ENCODE data around the gene EXOSC1. TPM values are rescaled to one million over a fixed set of nuclear protein-coding genes. Genes with fewer than 3 reads are reported as not detected.

Gene EXOSC1
- total and polyA plus RNA-seq, 2 donors (not counting 1 experiment from before 2014, with no cell fraction given), result 32.2 to 44.5 TPM

GRCh38 chr10:97466755-97467154, 20.9 kb upstream of the EXOSC1 start:
- no peak overlapping the region for H3K4me3 Mint-ChIP-seq
- Histone ChIP-seq H4K20me1 (ENCODE audit: control insufficient read depth, insufficient read depth, low read length, poor library complexity, severe bottlenecking) (no peaks in the 10 kb centered on the region), H3K9me3 (ENCODE audit: control extremely low read depth in 1 of 3, control insufficient read depth in 2 of 3, insufficient read depth in 1 of 3, low read length in 2 of 3) (no peaks in the 10 kb centered on the region), H3K9ac (ENCODE audit: low read length) (no peak overlapping the region), H2AFZ (ENCODE audit: insufficient read depth, low read depth, low read length, poor library complexity, severe bottlenecking) (no peak overlapping the region), H3K4me2 (replicated peaks; ENCODE audit: low read depth, low read length, poor library complexity, severe bottlenecking) (no peak overlapping the region), H3K79me2 (ENCODE audit: control insufficient read depth, insufficient read depth, low read length) (no peaks in the 10 kb centered on the region), H3K27ac (ENCODE audit: low read length in 2 of 2) (no peak overlapping the region), H3K4me3 (ENCODE audit: control extremely low read depth in 1 of 5, extremely low read depth in 1 of 5, insufficient read depth in 1 of 5, low read depth in 2 of 5, low read length in 4 of 5) (no peak overlapping the region), H3K4me1 (ENCODE audit: control insufficient read depth in 2 of 2, insufficient read depth in 2 of 2, low read length in 2 of 2) (no peaks in the 10 kb centered on the region), H3K36me3 (replicated peaks in 1 of 2; ENCODE audit: control extremely low read depth in 1 of 2, control insufficient read depth in 1 of 2, extremely low read depth in 1 of 2, insufficient read depth in 2 of 2, low read length in 1 of 2) (peaks cover 17 to 89% of the 10 kb centered on the region in 2 experiments), H3K27me3 (replicated peaks in 1 of 4; ENCODE audit: control extremely low read depth in 1 of 4, control insufficient read depth in 3 of 4, insufficient read depth in 4 of 4, low read length in 3 of 4) (no peaks in the 10 kb centered on the region)
- H3K9me3 Mint-ChIP-seq (ENCODE audit: insufficient read depth), result no peaks in the 10 kb centered on the region
- 100% methylated on average over 4 of the region's 4 CpGs for WGBS (ENCODE audit: insufficient coverage)
- DNase-seq, result no peak
- CTCF ChIA-PET, result interaction anchor here (3.3 to 8.4 kb wide), 2 partner anchors 8 to 85 kb away, joined by 17 to 96 read pairs; no protein-coding TSS in a partner anchor
- TF ChIP-seq CTCF (IDR thresholded peaks at IDR 0.05), result no peak
- TF ChIP-seq EZH2 (IDR thresholded peaks at IDR 0.05; ENCODE audit: borderline replicate concordance, insufficient read depth, low read depth, low read length, poor library complexity, severe bottlenecking), result no peak
- no peak for ATAC-seq (ENCODE audit: low read depth)
- H3K27me3 Mint-ChIP-seq, result no peaks in the 10 kb centered on the region
- H3K4me1 Mint-ChIP-seq, result no peaks in the 10 kb centered on the region
- POLR2A ChIA-PET, result interaction anchor here (0.8 to 1.0 kb wide), 2 partner anchors 31 to 260 kb away, joined by 3 to 5 read pairs; no protein-coding TSS in a partner anchor
- intact Hi-C loops (cut with micrococcal nuclease), result no loop called here
- no peak overlapping the region for H3K27ac Mint-ChIP-seq

- 96% methylated on average over 6 of the region's 7 CpGs for WGBS (ENCODE audit: insufficient coverage)
- POLR2A ChIA-PET, result no interaction called here
These were observed 20.2 kb upstream of the EXOSC1 start for GRCh38 chr10:97465982-97466381.

More at GRCh38 chr10:97465982-97466381, 20.2 kb upstream of the EXOSC1 start:
- intact Hi-C loops (cut with micrococcal nuclease), result no loop called here
- H3K36me3 ChIP-seq (replicated peaks in 1 of 2; ENCODE audit: control extremely low read depth in 1 of 2, control insufficient read depth in 1 of 2, extremely low read depth in 1 of 2, insufficient read depth in 2 of 2, low read length in 1 of 2), result peaks cover 19 to 92% of the 10 kb centered on the region in 2 experiments
- ATAC-seq (ENCODE audit: low read depth) (no peak), DNase-seq (no peak)
- H3K27me3 ChIP-seq (replicated peaks in 1 of 4; ENCODE audit: control extremely low read depth in 1 of 4, control insufficient read depth in 3 of 4, insufficient read depth in 4 of 4, low read length in 3 of 4), result no peaks in the 10 kb centered on the region
- Mint-ChIP-seq H3K4me1 (no peaks in the 10 kb centered on the region), H3K9me3 (ENCODE audit: insufficient read depth) (no peaks in the 10 kb centered on the region), H3K27ac (no peak overlapping the region), H3K4me3 (no peak overlapping the region), H3K27me3 (no peaks in the 10 kb centered on the region)
- H3K4me1 ChIP-seq (ENCODE audit: control insufficient read depth in 2 of 2, insufficient read depth in 2 of 2, low read length in 2 of 2), result no peaks in the 10 kb centered on the region
- CTCF ChIA-PET, result interaction anchor here (0.9 to 8.4 kb wide), 5 partner anchors 9 to 1025 kb away, joined by 3 to 96 read pairs (median 3); no protein-coding TSS in a partner anchor
- no peak overlapping the region for H3K27ac ChIP-seq (ENCODE audit: low read length in 2 of 2)
- no peak overlapping the region for H2AFZ ChIP-seq (ENCODE audit: insufficient read depth, low read depth, low read length, poor library complexity, severe bottlenecking)
- TF ChIP-seq CTCF (IDR thresholded peaks at IDR 0.05) (no peak), EZH2 (IDR thresholded peaks at IDR 0.05; ENCODE audit: borderline replicate concordance, insufficient read depth, low read depth, low read length, poor library complexity, severe bottlenecking) (no peak)
- H3K4me3 ChIP-seq (ENCODE audit: control extremely low read depth in 1 of 5, extremely low read depth in 1 of 5, insufficient read depth in 1 of 5, low read depth in 2 of 5, low read length in 4 of 5), result no peak overlapping the region
- H3K4me2 ChIP-seq (replicated peaks; ENCODE audit: low read depth, low read length, poor library complexity, severe bottlenecking), result no peak overlapping the region
- H3K9ac ChIP-seq (ENCODE audit: low read length), result no peak overlapping the region
- H3K79me2 ChIP-seq (ENCODE audit: control insufficient read depth, insufficient read depth, low read length), result no peaks in the 10 kb centered on the region
- H4K20me1 ChIP-seq (ENCODE audit: control insufficient read depth, insufficient read depth, low read length, poor library complexity, severe bottlenecking), result no peaks in the 10 kb centered on the region
- no peaks in the 10 kb centered on the region for H3K9me3 ChIP-seq (ENCODE audit: control extremely low read depth in 1 of 3, control insufficient read depth in 2 of 3, insufficient read depth in 1 of 3, low read length in 2 of 3)
